Hematopoietic multipotent progenitor cell treated with erythropoietin and hydrocortisone succinate and interleukin-3 and kit ligand, for 15 days (in vitro differentiated cells): Measurements from ENCODE around the gene C2CD4D.

ENCODE experiments used
- DNase-seq: peaks from one replicate; pipeline ENCODE4 v3.0.0-alpha.2; 2015; ENCODE audit warnings: low spot score

The C2CD4D gene

DNA sequence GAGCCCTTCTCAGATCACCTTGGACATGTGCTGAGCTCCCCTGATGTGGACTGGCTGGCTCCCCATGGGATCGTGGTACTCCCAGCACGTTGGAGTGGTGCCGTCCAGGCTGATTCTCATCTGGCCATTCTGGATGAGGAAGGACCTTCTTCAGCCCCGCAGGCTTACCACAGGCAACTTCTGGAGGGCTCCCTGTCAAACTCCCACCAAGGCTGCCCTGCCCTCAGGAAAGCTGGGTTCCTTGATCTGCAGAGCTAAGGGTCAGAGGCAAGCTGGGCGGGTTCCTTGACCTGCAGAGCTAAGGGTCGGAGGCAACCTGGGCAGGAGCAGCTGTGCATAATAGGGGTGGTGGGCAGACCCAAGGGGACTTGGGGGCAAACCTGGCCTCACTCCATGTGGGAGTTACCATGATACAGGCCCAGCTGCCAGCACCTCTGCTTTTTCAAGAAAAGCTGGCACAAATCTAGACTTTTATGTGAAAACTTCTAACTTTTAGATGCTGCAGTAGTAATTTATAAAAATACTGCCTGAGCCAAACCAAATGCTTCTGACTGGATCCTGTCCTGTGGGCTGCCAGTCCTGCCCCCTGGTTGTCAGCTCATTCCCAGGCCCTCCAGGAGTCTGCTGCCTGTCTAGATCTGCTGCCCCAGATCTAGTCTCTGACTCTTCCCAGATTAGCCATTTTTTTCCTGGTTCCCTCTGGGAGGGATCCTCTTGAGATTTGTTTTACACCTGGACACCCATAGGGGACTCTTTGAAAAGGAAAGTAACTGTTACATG lies 19.5 kb upstream of the C2CD4D start:
- no peak for DNase-seq

- DNase-seq, result no peak
Measured at GRCh38 chr1:151858030-151858746, 18.6 kb upstream of the C2CD4D start.

GRCh38 chr1:151855933-151856332 lies 16.3 kb upstream of the C2CD4D start:
- DNase-seq, result peak; percentile 62

- peak; percentile 63 for DNase-seq
Measured at GRCh38 chr1:151855516-151855915, 15.9 kb upstream of the C2CD4D start.

GRCh38 chr1:151854658-151855057 lies 15.0 kb upstream of the C2CD4D start:
- DNase-seq, result no peak

DNA sequence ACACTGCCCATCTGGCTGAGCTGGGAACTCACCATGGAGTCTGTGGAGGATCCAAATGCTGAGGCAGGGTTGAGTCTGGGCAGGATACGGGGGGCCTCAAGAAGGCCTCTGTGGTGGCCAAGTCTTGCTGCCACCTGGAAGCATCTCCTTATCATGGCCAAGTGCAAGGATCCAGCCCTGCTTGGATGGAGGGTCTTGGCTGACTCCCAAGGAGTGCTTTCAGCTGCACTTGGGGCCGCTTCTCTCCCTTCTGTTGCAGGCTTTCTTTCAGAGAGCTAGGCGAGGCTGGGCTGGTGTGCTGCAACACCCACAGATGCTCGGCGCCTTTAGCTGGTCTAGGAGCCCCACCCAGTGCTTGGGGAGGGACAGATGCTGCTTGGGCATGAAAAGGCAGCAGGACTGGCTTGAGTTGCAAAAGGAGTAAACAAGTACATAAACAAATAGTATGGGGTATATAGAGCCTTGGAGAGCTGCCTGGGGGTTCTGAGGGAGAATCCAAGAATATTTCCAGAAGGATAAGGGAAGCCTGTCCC lies 13.9 kb upstream of the C2CD4D start, which contains the start of gene THEM5:
TSS of gene THEM5 (minus strand) at position 302 of the 533 bp plus-strand sequence. CDS start at position 155, 147 bp downstream.
- DNase-seq, result peak; percentile 64

GRCh38 chr1:151852733-151853132 lies 13.1 kb upstream of the C2CD4D start:
- DNase-seq, result no peak

- DNase-seq, result no peak
Measured at GRCh38 chr1:151851886-151852285, 12.3 kb upstream of the C2CD4D start.

DNA sequence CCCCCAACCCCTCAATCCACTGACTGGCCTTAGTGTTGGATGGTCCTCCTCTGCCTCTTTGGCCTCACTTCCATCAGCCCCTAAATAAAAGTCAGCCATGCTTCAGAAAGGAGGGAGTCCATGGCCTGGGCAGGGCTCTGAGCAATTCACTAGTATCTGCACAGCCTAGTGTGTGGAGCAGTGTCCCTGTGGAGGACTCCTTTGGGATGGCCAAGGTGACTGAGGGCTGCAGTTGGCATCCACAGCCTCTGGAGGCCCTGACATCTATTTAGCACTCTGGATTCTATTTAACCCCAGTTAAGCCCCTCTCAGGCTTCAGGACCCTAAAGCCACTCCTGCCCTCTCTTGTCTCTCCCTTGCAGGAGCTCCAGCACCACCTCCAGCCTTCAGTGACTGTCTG lies 10.3 kb upstream of the C2CD4D start:
- DNase-seq, result no peak

DNA sequence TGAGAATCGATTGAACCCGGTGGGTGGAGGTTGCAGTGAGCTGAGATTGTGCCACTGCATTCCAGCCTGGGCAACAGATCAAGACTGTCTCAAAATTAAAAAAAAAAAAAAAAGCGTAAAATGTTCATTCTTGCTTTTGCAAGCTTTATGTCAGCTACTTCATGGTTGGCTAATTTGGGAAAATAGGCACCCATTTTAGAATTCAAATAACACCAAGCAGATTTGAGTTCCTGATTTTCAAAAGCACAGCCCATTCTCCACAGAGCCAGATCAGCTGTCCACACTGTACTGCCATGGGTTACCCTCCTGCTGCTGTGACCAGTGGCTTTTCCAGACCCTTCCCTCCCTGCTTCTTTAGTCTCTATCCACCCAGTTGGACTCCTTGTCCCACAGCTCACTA lies 9.5 kb upstream of the C2CD4D start:
- no peak for DNase-seq

DNA sequence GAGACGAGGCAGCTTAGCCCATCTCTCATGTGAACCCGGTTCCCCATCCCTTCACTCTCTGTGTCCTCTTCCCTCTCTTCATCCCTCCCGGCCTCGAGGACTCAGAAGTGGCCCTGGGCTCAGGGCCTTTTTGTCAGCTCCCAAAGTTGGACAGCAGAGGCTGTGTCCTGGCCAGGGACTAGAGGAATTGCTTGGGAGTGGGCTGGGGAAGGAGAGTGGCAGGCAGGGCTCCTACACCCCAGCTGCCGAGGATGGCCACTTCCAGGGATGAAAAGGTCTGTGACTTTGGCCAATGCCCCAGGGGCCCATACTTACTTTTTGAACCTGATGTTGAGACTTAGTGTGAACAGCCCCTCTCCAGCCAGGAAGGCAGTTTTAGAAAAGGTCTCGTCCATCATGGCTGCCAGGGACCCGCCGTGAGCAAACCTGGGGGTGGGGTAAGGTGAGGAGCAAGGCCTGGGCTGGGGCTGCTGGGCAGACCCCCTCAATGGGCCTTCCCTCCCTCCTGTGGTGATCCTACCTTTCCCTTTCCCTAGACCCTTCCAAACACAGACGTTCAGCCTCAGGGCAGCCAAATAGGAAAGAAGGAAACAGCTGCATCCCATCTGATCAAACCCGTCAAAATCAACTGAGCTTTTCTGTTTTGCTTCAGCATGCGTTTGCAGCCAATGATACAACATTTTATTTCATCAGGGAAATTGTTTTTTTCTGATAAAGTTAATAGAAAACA lies 8.4 kb upstream of the C2CD4D start:
- no peak for DNase-seq

DNA sequence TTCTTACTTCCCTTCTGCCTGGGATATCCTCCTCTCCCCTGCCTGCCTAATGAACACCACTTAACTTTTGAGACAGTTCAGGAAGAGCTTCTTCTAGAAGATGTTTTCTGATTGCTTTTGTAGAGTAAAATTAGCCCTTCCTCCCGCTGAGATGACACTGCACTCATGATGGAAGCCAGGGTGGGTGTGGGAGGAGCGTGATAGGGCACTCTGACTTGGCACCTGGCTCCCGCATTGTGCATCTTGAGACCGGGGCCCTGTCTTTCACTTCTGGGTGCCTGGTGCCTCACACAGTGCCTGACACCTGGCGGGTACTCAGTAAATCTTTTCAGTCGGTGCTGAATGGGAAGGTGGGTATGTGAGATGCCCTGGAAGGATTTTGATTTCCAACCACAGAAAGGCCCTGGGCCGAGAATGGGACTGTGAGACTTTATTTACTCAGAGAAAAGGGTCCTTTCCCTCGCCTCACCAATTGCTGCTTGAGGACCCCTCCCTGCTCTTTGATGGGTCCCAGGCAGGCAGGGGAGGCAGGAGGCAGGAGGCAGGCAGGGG lies 7.1 kb upstream of the C2CD4D start:
- DNase-seq, result no peak

- no peak for DNase-seq
Measured at GRCh38 chr1:151846062-151846568, 6.5 kb upstream of the C2CD4D start.

- DNase-seq, result no peak
Measured at GRCh38 chr1:151843398-151843797, 3.8 kb upstream of the C2CD4D start.

GRCh38 chr1:151841141-151841540 lies 1.5 kb upstream of the C2CD4D start:
- no peak for DNase-seq

DNA sequence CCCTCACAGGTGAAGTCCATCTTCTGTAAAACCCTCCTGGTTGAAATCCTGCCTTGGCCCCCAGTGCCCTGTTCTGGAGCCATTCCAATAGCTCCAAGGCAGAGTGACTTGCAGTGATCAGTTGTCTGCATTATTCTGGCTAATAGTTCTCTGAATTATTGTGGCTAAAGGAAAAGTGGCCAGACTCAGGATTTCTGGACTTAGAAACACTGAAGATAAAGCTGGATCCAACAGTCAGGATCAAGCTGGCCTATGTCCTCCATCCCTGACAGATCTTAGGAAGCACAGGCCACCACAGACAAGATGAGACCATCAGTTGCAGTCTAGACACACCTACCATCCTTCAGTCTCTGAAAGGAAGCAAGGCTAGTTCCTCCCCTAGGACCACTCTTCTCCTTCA lies 801 bp upstream of the C2CD4D start:
- no peak for DNase-seq

DNA sequence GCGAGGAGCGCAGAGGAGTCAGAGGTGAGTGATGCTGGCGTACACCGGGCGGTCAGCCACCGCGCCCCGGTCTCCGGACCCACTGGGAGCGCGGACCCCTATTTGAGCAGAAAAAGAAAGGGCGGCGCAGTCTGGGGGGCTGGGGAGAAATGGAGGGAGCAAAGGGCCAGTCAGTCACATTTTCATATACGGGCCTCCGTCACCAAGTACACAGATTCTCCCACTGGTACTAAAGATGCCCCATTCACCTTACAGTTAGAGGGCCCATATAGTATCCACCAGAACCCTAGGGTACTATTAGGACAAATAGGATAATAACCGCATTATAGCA lies 573 bp downstream of the C2CD4D start:
- DNase-seq, result no peak

GRCh38 chr1:151838222-151839081 lies 1.2 kb downstream of the C2CD4D start:
- DNase-seq, result no peak

DNA sequence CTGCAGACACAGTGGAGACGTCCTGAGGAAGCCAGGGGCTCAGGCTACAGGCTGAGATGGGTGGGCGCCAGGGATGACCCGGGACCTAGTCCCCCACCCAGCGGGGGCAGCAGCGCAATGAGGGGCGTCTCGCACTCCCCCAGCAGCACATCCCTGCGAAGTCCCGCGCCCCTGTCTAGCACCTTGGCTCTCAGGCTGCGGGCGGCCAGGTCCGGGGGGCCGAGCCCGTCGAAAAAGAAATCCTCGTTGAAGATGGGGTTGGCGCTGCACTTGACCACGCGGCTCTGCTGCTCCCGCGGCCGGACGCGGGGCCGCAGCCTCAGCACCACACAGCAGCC lies 1.8 kb downstream of the C2CD4D start:
- no peak for DNase-seq

DNA sequence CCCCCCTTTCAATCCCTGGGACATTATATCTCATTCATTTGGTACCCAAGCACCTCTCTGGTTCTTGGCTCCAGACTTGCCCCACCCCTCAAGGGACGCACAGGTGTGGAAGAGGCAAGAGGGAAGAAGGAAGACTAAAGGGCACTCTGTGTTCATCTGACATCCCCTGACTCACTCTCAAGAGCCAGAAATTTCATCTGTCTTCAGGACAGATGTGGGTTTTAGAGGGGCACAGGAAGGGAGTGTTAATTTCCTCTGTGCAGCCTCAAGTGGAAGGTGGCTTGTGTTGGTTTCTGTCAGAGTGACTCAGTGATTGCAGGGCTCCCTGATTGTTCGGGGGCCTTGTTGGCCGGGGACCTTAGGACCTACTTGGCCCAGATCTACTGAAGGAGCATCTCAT lies 2.4 kb downstream of the C2CD4D start:
- no peak for DNase-seq

- no peak for DNase-seq
Measured at GRCh38 chr1:151835596-151835995, 4.0 kb downstream of the C2CD4D start.
